ENCODE measurements around the gene TBCEL. TPM values are rescaled to one million over a fixed set of nuclear protein-coding genes. Genes with fewer than 3 reads are reported as not detected.
"Not testable (repeated sequence)": the region's sequence is repeated elsewhere in the genome, so short reads cannot be mapped to it uniquely, and the experiment has no call there.

The TBCEL gene
- 3.5 and 4.2 TPM in 2 replicates for polyA plus RNA-seq (2014; cell fraction: cytosol; rRNA removed)
- 7.1 and 7.4 TPM in 2 replicates for polyA plus RNA-seq (2014; cell fraction: nucleus; rRNA removed)

- peak; percentile 84 for DNase-seq (ENCODE audit: low spot score)
These were observed at the start of gene TBCEL for GRCh38 chr11:121023848-121024751. TBCEL (plus strand) TSS chr11:121024102; CDS start chr11:121045691, 21,589 bp downstream.

- DNase-seq (ENCODE audit: low spot score): no peak
These were observed 49.4 kb upstream of the TBCEL start for GRCh38 chr11:120974466-120974865.

GRCh38 chr11:120974965-120975364 lies 48.9 kb upstream of the TBCEL start:
- DNase-seq (ENCODE audit: low spot score): no peak

- no peak for DNase-seq (ENCODE audit: low spot score)
These were observed 46.4 kb upstream of the TBCEL start for GRCh38 chr11:120977266-120978137.

- no peak for DNase-seq (ENCODE audit: low spot score)
These were observed 45.2 kb upstream of the TBCEL start for GRCh38 chr11:120978701-120979100.

GRCh38 chr11:120985718-120986569 lies 38.0 kb upstream of the TBCEL start:
- peak; percentile 32 for DNase-seq (ENCODE audit: low spot score)

- no peak for DNase-seq (ENCODE audit: low spot score)
These were observed 35.3 kb upstream of the TBCEL start for GRCh38 chr11:120988603-120989002.

GRCh38 chr11:120991830-120992686 lies 31.8 kb upstream of the TBCEL start:
- no peak for DNase-seq (ENCODE audit: low spot score)

- no peak for DNase-seq (ENCODE audit: low spot score)
These were observed 29.6 kb upstream of the TBCEL start for GRCh38 chr11:120994091-120994859.

GRCh38 chr11:120995184-120995583 lies 28.7 kb upstream of the TBCEL start:
- DNase-seq (ENCODE audit: low spot score): no peak

GRCh38 chr11:120996973-120997372 lies 26.9 kb upstream of the TBCEL start:
- DNase-seq (ENCODE audit: low spot score): no peak

GRCh38 chr11:120998581-120998980 lies 25.3 kb upstream of the TBCEL start:
- no peak for DNase-seq (ENCODE audit: low spot score)

GRCh38 chr11:121004206-121004840 lies 19.6 kb upstream of the TBCEL start:
- DNase-seq (ENCODE audit: low spot score): no peak

- DNase-seq (ENCODE audit: low spot score): no peak
These were observed 17.0 kb upstream of the TBCEL start for GRCh38 chr11:121006922-121007321.

- no peak for DNase-seq (ENCODE audit: low spot score)
These were observed 15.4 kb upstream of the TBCEL start for GRCh38 chr11:121008551-121008950.

GRCh38 chr11:121012091-121012490 lies 11.8 kb upstream of the TBCEL start:
- no peak for DNase-seq (ENCODE audit: low spot score)

- peak; percentile 5 for DNase-seq (ENCODE audit: low spot score)
These were observed 5.2 kb upstream of the TBCEL start for GRCh38 chr11:121018746-121019145.

- DNase-seq (ENCODE audit: low spot score): not testable (repeated sequence)
These were observed 2.2 kb upstream of the TBCEL start for GRCh38 chr11:121021718-121022117.

GRCh38 chr11:121024989-121025388 lies 1.1 kb downstream of the TBCEL start:
- DNase-seq (ENCODE audit: low spot score): no peak

All from SK-N-DZ (cell line).